Right atrium auricular region (tissue), 2 donors: Measurements from ENCODE around the gene STK35. TPM values are rescaled to one million over a fixed set of nuclear protein-coding genes. Genes with fewer than 3 reads are reported as not detected.

Experiments used
- DNase-seq: peaks from one replicate; pipeline ENCODE4 v3.0.0-alpha.2; 2019; ENCODE audit warnings: low spot score
- H3K27ac ChIP-seq, 2 donors: fragments of 200-600 bp; sonication (generic); 1 replicate in 1 of 2; 2 replicates in 1 of 2; pipeline ENCODE4 v1.5.1; 2016 to 2019
- H3K27me3 ChIP-seq, 2 donors: fragments of 200-600 bp; sonication (generic); one replicate each; pipeline versions ENCODE4 v1.5.1 to v1.6.0; 2017 to 2019
- H3K36me3 ChIP-seq: fragments of 200-600 bp; sonication (generic); one replicate; pipeline ENCODE4 v1.5.1; 2016
- H3K4me1 ChIP-seq, 2 donors: fragments of 200-600 bp; sonication (generic); one replicate each; pipeline versions ENCODE4 v1.5.1 to v1.6.0; 2017 to 2019
- H3K4me3 ChIP-seq, 2 donors: fragments of 200-600 bp; sonication (generic); 1 replicate in 1 of 2; 2 replicates in 1 of 2; pipeline ENCODE4 v1.5.1; 2017 to 2019; ENCODE audit warnings: mild to moderate bottlenecking in 1 of 2, moderate library complexity in 1 of 2
- H3K9me3 ChIP-seq, 2 donors: fragments of 200-600 bp; sonication (generic); one replicate each; pipeline ENCODE4 v1.5.1; 2019
- CTCF ChIP-seq, 2 donors: fragments of 200-600 bp; sonication (generic); IDR thresholded peaks; one replicate each; pipeline ENCODE4 v1.5.1; 2019; ENCODE audit warnings: antibody characterized with exemption in 2 of 2
- total RNA-seq, 2 donors: library from RNA; depleted of rRNA; stranded (reverse); fragments of >200 nt; gene quantifications; one replicate each; pipeline ENCODE4 v1.1.0, GENCODE V29; 2016

Gene STK35
- total RNA-seq, 2 donors from 2014 or later, result 15.0 to 18.8 TPM

- DNase-seq, result no peak
- H3K27ac ChIP-seq, result peak overlapping the region; percentile 12 to 17
These were observed 29.1 kb downstream of the STK35 start for GRCh38 chr20:2130683-2131082.

GRCh38 chr20:2131366-2131765 lies 29.7 kb downstream of the STK35 start:
- DNase-seq, result no peak
- Histone ChIP-seq H3K4me3 (no peak overlapping the region), H3K27ac (peak overlapping the region in 1 of 2 donors; percentile 71), H3K4me1 (peaks cover 0 to 93% of the 10 kb centered on the region in 2 donors), H3K9me3 (no peaks in the 10 kb centered on the region), H3K27me3 (no peaks in the 10 kb centered on the region), H3K36me3 (peaks cover 8% of the 10 kb centered on the region)
- TF ChIP-seq CTCF (IDR thresholded peaks at IDR 0.05), result no peak

More at GRCh38 chr20:2130683-2131082, 29.1 kb downstream of the STK35 start:
- Histone ChIP-seq H3K36me3 (peaks cover 8% of the 10 kb centered on the region), H3K4me3 (no peak overlapping the region), H3K4me1 (peaks cover 0 to 93% of the 10 kb centered on the region in 2 donors), H3K27me3 (no peaks in the 10 kb centered on the region), H3K9me3 (no peaks in the 10 kb centered on the region)
- TF ChIP-seq CTCF (IDR thresholded peaks at IDR 0.05), result no peak

- peak overlapping the region; percentile 40 to 71 for H3K27ac ChIP-seq
- H3K27me3 ChIP-seq, result no peaks in the 10 kb centered on the region
- TF ChIP-seq CTCF (IDR thresholded peaks at IDR 0.05), result no peak
- no peak overlapping the region for H3K4me3 ChIP-seq
- no peak for DNase-seq
- peaks cover 8% of the 10 kb centered on the region for H3K36me3 ChIP-seq
- H3K9me3 ChIP-seq, result no peaks in the 10 kb centered on the region
- peaks cover 0 to 91% of the 10 kb centered on the region in 2 donors for H3K4me1 ChIP-seq
These were observed 30.9 kb downstream of the STK35 start for GRCh38 chr20:2132461-2132901.

- H3K36me3 ChIP-seq, result no peaks in the 10 kb centered on the region
- no peak for TF ChIP-seq CTCF (IDR thresholded peaks at IDR 0.05)
- H3K9me3 ChIP-seq, result no peaks in the 10 kb centered on the region
- peak overlapping the region; percentile 40 to 71 for H3K27ac ChIP-seq
- DNase-seq, result peak; percentile 77
- H3K27me3 ChIP-seq, result no peaks in the 10 kb centered on the region
- no peak overlapping the region for H3K4me3 ChIP-seq
- H3K4me1 ChIP-seq, result peaks cover 0 to 81% of the 10 kb centered on the region in 2 donors
These were observed 31.9 kb downstream of the STK35 start for GRCh38 chr20:2133318-2134183.

- H3K4me1 ChIP-seq, result peaks cover 0 to 86% of the 10 kb centered on the region in 2 donors
- no peaks in the 10 kb centered on the region for H3K9me3 ChIP-seq
- DNase-seq, result no peak
- no peak overlapping the region for H3K4me3 ChIP-seq
- no peaks in the 10 kb centered on the region for H3K27me3 ChIP-seq
- H3K36me3 ChIP-seq, result no peaks in the 10 kb centered on the region
- no peak for TF ChIP-seq CTCF (IDR thresholded peaks at IDR 0.05)
- peak overlapping the region in 1 of 2 donors; percentile 6 for H3K27ac ChIP-seq
These were observed 33.4 kb downstream of the STK35 start for GRCh38 chr20:2135013-2135412.
